Fibroblast of villous mesenchyme (primary cell): ENCODE data around the gene LHFPL2. TPM values are rescaled to one million over a fixed set of nuclear protein-coding genes. Genes with fewer than 3 reads are reported as not detected.
"Not testable (repeated sequence)": the region's sequence is repeated elsewhere in the genome, so short reads cannot be mapped to it uniquely, and the experiment has no call there.

ENCODE experiments used
- DNase-seq: peaks from one replicate; pipeline ENCODE4 v3.0.0-alpha.2; 2010; ENCODE audit warnings: low read depth
- H3K4me3 ChIP-seq: 2 replicates; pipeline ENCODE4 v1.5.1; 2011; ENCODE audit warnings: low read depth, mild to moderate bottlenecking, low read length
- CTCF ChIP-seq: IDR thresholded peaks from 2 replicates; pipeline ENCODE4 v1.5.1; 2012; ENCODE audit warnings: low read depth, mild to moderate bottlenecking, low read length; ENCODE audit not compliant: insufficient read depth
- total RNA-seq: library from RNA; depleted of rRNA; stranded (reverse); fragments of >200 nt; gene quantifications from 2 replicates; pipeline ENCODE4 v1.2.3, GENCODE V29; 2012

Gene LHFPL2
- total RNA-seq, 1 donor: 35.0 TPM

GRCh38 chr5:78689540-78690252, 41.1 kb upstream of the LHFPL2 start:
- DNase-seq: no peak
- no peak for TF ChIP-seq CTCF

GRCh38 chr5:78687514-78687913, 38.9 kb upstream of the LHFPL2 start:
- H3K4me3 ChIP-seq, DNase-seq: not testable (repeated sequence)

More at GRCh38 chr5:78689540-78690252, 41.1 kb upstream of the LHFPL2 start:
- no peak overlapping the region for H3K4me3 ChIP-seq

GRCh38 chr5:78683905-78684304, 35.3 kb upstream of the LHFPL2 start:
- H3K4me3 ChIP-seq, DNase-seq: not testable (repeated sequence)

- no peak overlapping the region for H3K4me3 ChIP-seq
- TF ChIP-seq CTCF: no peak
These were observed 31.3 kb upstream of the LHFPL2 start for GRCh38 chr5:78679905-78680304.

GRCh38 chr5:78677777-78678668, 29.5 kb upstream of the LHFPL2 start:
- DNase-seq: peak; percentile 99
- H3K4me3 ChIP-seq: no peak overlapping the region
- no peak for TF ChIP-seq CTCF

More at GRCh38 chr5:78679905-78680304, 31.3 kb upstream of the LHFPL2 start:
- DNase-seq: no peak

- no peak for DNase-seq
- no peak overlapping the region for H3K4me3 ChIP-seq
- no peak for TF ChIP-seq CTCF
These were observed 27.6 kb upstream of the LHFPL2 start for GRCh38 chr5:78675956-78676730.

GRCh38 chr5:78673827-78674226, 25.3 kb upstream of the LHFPL2 start:
- not testable (repeated sequence) for H3K4me3 ChIP-seq, DNase-seq

- TF ChIP-seq CTCF: no peak
- DNase-seq: peak; percentile 97
- H3K4me3 ChIP-seq: no peak overlapping the region
These were observed 23.6 kb upstream of the LHFPL2 start for GRCh38 chr5:78672154-78672553.
